Esophagus squamous epithelium (tissue), 4 donors: ENCODE data around the gene TUBA1B.

ENCODE experiments used
- POLR2A ChIP-seq, 4 donors: fragments of 450-650 bp; IDR thresholded peaks; one replicate each; pipeline ENCODE4 v1.6.1; 2017; ENCODE audit warnings: antibody characterized with exemption in 4 of 4, mild to moderate bottlenecking in 4 of 4, moderate library complexity in 3 of 4
- TF ChIP-seq, protein P1 (sequence below), 6 experiments: fragments of 450-650 bp in 4 of 6; fragments of 200-600 bp in 2 of 6; sonication (generic) in 2 of 6; IDR thresholded peaks; one replicate each; pipeline ENCODE4 v1.5.1; 2016 to 2019; ENCODE audit warnings: antibody characterized with exemption in 6 of 6, mild to moderate bottlenecking in 4 of 6, moderate library complexity in 4 of 6

DNA sequence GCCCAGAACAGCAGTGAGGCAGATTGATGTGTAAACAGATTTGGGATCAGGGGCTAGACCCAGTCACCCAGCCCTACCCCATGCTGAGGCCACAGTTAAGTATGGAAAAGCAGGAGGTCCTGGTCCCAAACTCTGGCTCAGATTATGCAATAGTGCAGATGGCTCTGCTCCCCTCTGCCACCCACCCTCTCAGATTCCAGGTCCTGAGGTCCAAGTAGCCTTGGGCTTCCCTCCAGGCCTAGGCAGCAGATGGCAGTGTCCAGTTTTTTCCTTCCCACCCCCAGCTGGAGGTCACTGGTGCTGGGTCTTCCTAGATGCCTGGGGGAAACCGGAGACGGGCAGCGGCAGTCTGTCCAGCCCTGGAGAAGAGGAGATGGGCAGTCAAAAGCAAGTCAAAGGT, 33.8 kb downstream of the TUBA1B start:
- TF ChIP-seq, protein P1, sequence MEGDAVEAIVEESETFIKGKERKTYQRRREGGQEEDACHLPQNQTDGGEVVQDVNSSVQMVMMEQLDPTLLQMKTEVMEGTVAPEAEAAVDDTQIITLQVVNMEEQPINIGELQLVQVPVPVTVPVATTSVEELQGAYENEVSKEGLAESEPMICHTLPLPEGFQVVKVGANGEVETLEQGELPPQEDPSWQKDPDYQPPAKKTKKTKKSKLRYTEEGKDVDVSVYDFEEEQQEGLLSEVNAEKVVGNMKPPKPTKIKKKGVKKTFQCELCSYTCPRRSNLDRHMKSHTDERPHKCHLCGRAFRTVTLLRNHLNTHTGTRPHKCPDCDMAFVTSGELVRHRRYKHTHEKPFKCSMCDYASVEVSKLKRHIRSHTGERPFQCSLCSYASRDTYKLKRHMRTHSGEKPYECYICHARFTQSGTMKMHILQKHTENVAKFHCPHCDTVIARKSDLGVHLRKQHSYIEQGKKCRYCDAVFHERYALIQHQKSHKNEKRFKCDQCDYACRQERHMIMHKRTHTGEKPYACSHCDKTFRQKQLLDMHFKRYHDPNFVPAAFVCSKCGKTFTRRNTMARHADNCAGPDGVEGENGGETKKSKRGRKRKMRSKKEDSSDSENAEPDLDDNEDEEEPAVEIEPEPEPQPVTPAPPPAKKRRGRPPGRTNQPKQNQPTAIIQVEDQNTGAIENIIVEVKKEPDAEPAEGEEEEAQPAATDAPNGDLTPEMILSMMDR (IDR thresholded peaks at IDR 0.05), result no peak
- no peak for TF ChIP-seq POLR2A (IDR thresholded peaks at IDR 0.05)
